HepG2 (cell line): ENCODE data around the gene CLEC2B. TPM values are rescaled to one million over a fixed set of nuclear protein-coding genes. Genes with fewer than 3 reads are reported as not detected.
A peak's percentile ranks its signal among the peaks of the same experiment; 100 is the strongest.

Experiments
- ATAC-seq: fragments of 200-7000 bp; cut with Tn5 transposase; 3 replicates; pipeline ENCODE4 v1.9.1; 2020; ENCODE audit warnings: mild to moderate bottlenecking, moderate library complexity
- BruUV-seq: library from RNA; stranded (reverse); fragments of 400-500 nt; replicated peaks from 2 replicates; lab custom pipeline; 2021; lab: Mats Ljungman, UMichigan
- CTCF ChIA-PET: fragments of 300-600 bp; formaldehyde crosslinking; extraction: SDS; loops from one replicate; lab custom pipeline; 2021; ENCODE audit warnings: low total read pairs, inconsistent platforms, low intra/inter-chr PET ratio; lab: Yijun Ruan, JAX
- POLR2A ChIA-PET: fragments of 350-600 bp; sonication (Branson Sonifier 250); formaldehyde crosslinking; loops from one replicate; lab custom pipeline; 2020; ENCODE audit warnings: antibody characterized with exemption, inconsistent platforms; lab: Yijun Ruan, JAX
- DNase-seq: peaks from one replicate; pipeline ENCODE4 v3.0.0-alpha.2; 2015; ENCODE audit warnings: low spot score
- FAIRE-seq: peaks from 3 replicates; lab custom pipeline; 2011; peaks lifted over from hg19 to GRCh38; lab: Jason Lieb, UNC
- H2AFZ ChIP-seq: one replicate; pipeline ENCODE4 v1.6.1; 2011; ENCODE audit warnings: low read length, inconsistent platforms
- H3K27ac ChIP-seq: fragments of 300-600 bp; 3 replicates; pipeline ENCODE4 v1.8.0; 2011; ENCODE audit warnings: mixed run types, mild to moderate bottlenecking, mixed read lengths, low read length, inconsistent platforms; ENCODE audit not compliant: insufficient read depth; ENCODE audit errors: extremely low read length
- H3K27me3 ChIP-seq, 2 experiments: fragments of 200-600 bp in 1 of 2; 2 replicates in 1 of 2; 3 replicates in 1 of 2; pipeline versions ENCODE4 v1.6.0 to v1.8.0; 2011; ENCODE audit warnings: low read length in 2 of 2, mild to moderate bottlenecking in 2 of 2, moderate library complexity in 2 of 2, inconsistent platforms in 1 of 2; ENCODE audit not compliant: insufficient read depth in 2 of 2, control insufficient read depth in 1 of 2
- H3K36me3 ChIP-seq, 2 experiments: fragments of 200-600 bp in 1 of 2; replicated peaks in 1 of 2; 2 replicates in 1 of 2; 3 replicates in 1 of 2; pipeline versions ENCODE4 v1.5.1 to v1.8.0; 2011; ENCODE audit warnings: low read length in 2 of 2, inconsistent platforms in 1 of 2; ENCODE audit not compliant: insufficient read depth in 2 of 2, control insufficient read depth in 1 of 2
- H3K4me1 ChIP-seq: 2 replicates; pipeline ENCODE4 v1.5.1; 2012; ENCODE audit warnings: low read length, inconsistent platforms; ENCODE audit not compliant: insufficient read depth
- H3K4me2 ChIP-seq: 2 replicates; pipeline ENCODE4 v1.6.0; 2011; ENCODE audit warnings: low read depth, low read length, inconsistent platforms
- H3K4me3 ChIP-seq, 3 experiments: fragments of 200-600 bp in 1 of 3; sonication (generic), shearing (Covaris generic) in 1 of 3; replicated peaks in 1 of 3; 2 replicates each; pipeline ENCODE4 v1.5.1; 2011 to 2016; ENCODE audit warnings: low read length in 3 of 3, inconsistent platforms in 2 of 3, low read depth in 2 of 3, mild to moderate bottlenecking in 2 of 3, control low read depth in 1 of 3, mixed read lengths in 1 of 3; ENCODE audit not compliant: insufficient read depth in 1 of 3
- H3K79me2 ChIP-seq: one replicate; pipeline ENCODE4 v1.6.1; 2011; ENCODE audit warnings: low read length, inconsistent platforms; ENCODE audit not compliant: insufficient read depth
- H3K9ac ChIP-seq: 2 replicates; pipeline ENCODE4 v1.6.0; 2011; ENCODE audit warnings: mild to moderate bottlenecking, low read depth, low read length, inconsistent platforms; ENCODE audit not compliant: insufficient read depth
- H3K9me3 ChIP-seq: 2 replicates; pipeline ENCODE4 v1.5.1; 2012; ENCODE audit warnings: mild to moderate bottlenecking, low read length
- H4K20me1 ChIP-seq: 2 replicates; pipeline ENCODE4 v1.6.0; 2011; ENCODE audit warnings: inconsistent platforms, mild to moderate bottlenecking, low read length, moderate library complexity; ENCODE audit not compliant: insufficient read depth
- CREB1 ChIP-seq, 2 experiments: fragments of 450-650 bp in 1 of 2; IDR thresholded peaks; 2 replicates each; pipeline ENCODE4 v1.6.1; 2016 to 2017; ENCODE audit warnings: control low read depth in 1 of 2, mild to moderate bottlenecking in 1 of 2, missing compliant biosample characterization in 1 of 2, missing genetic modification characterization in 1 of 2
- RAD51 ChIP-seq: fragments of 450-650 bp; IDR thresholded peaks from 2 replicates; pipeline ENCODE4 v1.6.1; 2016; ENCODE audit warnings: borderline replicate concordance
- SCMH1 ChIP-seq: sonication (generic); formaldehyde crosslinking; IDR thresholded peaks from 2 replicates; pipeline ENCODE4 v1.9.0; 2021; ENCODE audit warnings: missing genetic modification reagents, mild to moderate bottlenecking, borderline replicate concordance
- ZNF446 ChIP-seq: sonication (generic); formaldehyde crosslinking; IDR thresholded peaks from 2 replicates; pipeline ENCODE4 v1.5.0; 2020; ENCODE audit warnings: mild to moderate bottlenecking, missing genetic modification reagents
- ZSCAN31 ChIP-seq: sonication (generic); formaldehyde crosslinking; IDR thresholded peaks from 2 replicates; pipeline ENCODE4 v1.5.0; 2020; ENCODE audit warnings: low read depth, mild to moderate bottlenecking, missing genetic modification reagents
- WGBS: methylation state at CpG from one replicate; pipeline ENCODE4 v1.1.6; 2017; ENCODE audit warnings: low lambda C conversion rate; 5-methylcytosine and 5-hydroxymethylcytosine counted together
- in situ Hi-C: cut with HindIII; loops from 2 replicates; pipeline ENCODE4 v1.10.0; 2017; ENCODE audit warnings: low pct_unique_long_range_greater_than_20kb; ENCODE audit not compliant: extremely low pct_ligation_motif_present
- intact Hi-C: fragments of 100-400 bp; cut with micrococcal nuclease; formaldehyde crosslinking; loops from one replicate; pipeline ENCODE4 v1.10.0; 2022; ENCODE audit not compliant: unreplicated experiment
- polyA plus RNA-seq, 8 experiments: library from polyadenylated mRNA; depleted of rRNA in 3 of 8; stranded (reverse) in 7 of 8; unstranded in 1 of 8; fragments of >200 nt; fragmentation: Illumina TruSeq in 4 of 8; extraction: Trizol in 4 of 8; gene quantifications; 2 replicates each; pipeline versions ENCODE4 v1.2.1 to v1.2.3, GENCODE V29; 2011 to 2016; ENCODE audit warnings: low read depth in 4 of 8, missing spikeins in 1 of 8, mixed read lengths in 1 of 8; ENCODE audit not compliant: insufficient read depth in 1 of 8
- total RNA-seq, 5 experiments: library from RNA; depleted of rRNA; stranded (reverse); fragments of >200 nt; fragmentation: Illumina TruSeq; extraction: Trizol; gene quantifications; 2 replicates each; pipeline ENCODE4 v1.2.3, GENCODE V29; 2016; ENCODE audit warnings: low read depth in 1 of 5

The CLEC2B gene
- total and polyA plus RNA-seq, 2 of the 13 experiments (the other 11 are each of a cell fraction or from before 2014, with no cell fraction given) = not detected

- POLR2A ChIA-PET = no interaction called here
- ATAC-seq (no peak), DNase-seq (no peak)
These were observed 3.6 kb upstream of the CLEC2B start for GRCh38 chr12:9872742-9873141.

GRCh38 chr12:9872162-9872561 lies 3.0 kb upstream of the CLEC2B start:
- CTCF ChIA-PET = no interaction called here
- H2AFZ ChIP-seq = no peak overlapping the region
- H3K9ac ChIP-seq = no peak overlapping the region
- in situ Hi-C loops (no loop called here), intact Hi-C loops (no loop called here)
- no peaks in the 10 kb centered on the region for H3K9me3 ChIP-seq
- no peaks in the 10 kb centered on the region for H4K20me1 ChIP-seq
- no peak for FAIRE-seq
- peaks cover 6% of the 10 kb centered on the region; the same call in 1 of the 2 replicates for H3K4me1 ChIP-seq
- no peak overlapping the region for H3K4me3 ChIP-seq
- no peak for DNase-seq
- no peak for ATAC-seq
- H3K27me3 ChIP-seq = no peaks in the 10 kb centered on the region
- WGBS = 50% methylated on average over 3 of the region's 3 CpGs
- BruUV-seq = no TSS peak
- H3K4me2 ChIP-seq = no peak overlapping the region
- no peaks in the 10 kb centered on the region for H3K79me2 ChIP-seq
- no peak for TF ChIP-seq SCMH1 (CRISPR knock-in tag)
- peak; percentile 43; the same call in 1 of the 2 replicates for TF ChIP-seq CREB1 (IDR thresholded peaks at IDR 0.05)
- no peak for TF ChIP-seq CREB1 (CRISPR knock-in tag; IDR thresholded peaks at IDR 0.05)
- TF ChIP-seq, all 625 proteins: peak for 1
- Histone ChIP-seq H3K36me3 (no peaks in the 10 kb centered on the region), H3K27ac (no peak overlapping the region)
- POLR2A ChIA-PET = no interaction called here

More at GRCh38 chr12:9872742-9873141, 3.6 kb upstream of the CLEC2B start:
- intact Hi-C loops = no loop called here
- no peak overlapping the region for H2AFZ ChIP-seq
- no peaks in the 10 kb centered on the region for H3K36me3 ChIP-seq
- in situ Hi-C loops = no loop called here
- no peak overlapping the region for H3K9ac ChIP-seq
- H4K20me1 ChIP-seq = no peaks in the 10 kb centered on the region
- H3K4me1 ChIP-seq = peaks cover 6% of the 10 kb centered on the region; the same call in 1 of the 2 replicates
- TF ChIP-seq RAD51 (no peak), ZNF446 (CRISPR knock-in tag) (no peak), ZSCAN31 (peak; percentile 32; the same call in 1 of the 2 replicates)
- no peaks in the 10 kb centered on the region for H3K79me2 ChIP-seq
- CTCF ChIA-PET = no interaction called here
- no peak overlapping the region for H3K4me3 ChIP-seq
- H3K27me3 ChIP-seq = no peaks in the 10 kb centered on the region
- FAIRE-seq = no peak
- H3K4me2 ChIP-seq = no peak overlapping the region
- WGBS = 44% methylated on average over 11 of the region's 11 CpGs
- no peak overlapping the region for H3K27ac ChIP-seq
- no peaks in the 10 kb centered on the region for H3K9me3 ChIP-seq
- BruUV-seq = no TSS peak
